A549 (cell line): ENCODE measurements around the gene BCL2A1. TPM values are rescaled to one million over a fixed set of nuclear protein-coding genes. Genes with fewer than 3 reads are reported as not detected.
A peak's percentile ranks its signal among the peaks of the same experiment; 100 is the strongest.

ENCODE experiments used
- ATAC-seq, 2 experiments: fragments of 200-7000 bp in 1 of 2; fragments of >200 bp in 1 of 2; cut with Nextera tagmentation in 1 of 2; cut with Tn5 transposase in 1 of 2; 3 replicates each; pipeline versions ENCODE4 v1.8.0 to v1.9.1; 2018 to 2020; ENCODE audit warnings: mild to moderate bottlenecking in 1 of 2, moderate library complexity in 1 of 2
- CTCF ChIA-PET: fragments of 300-600 bp; sonication (Branson Sonifier 250); formaldehyde crosslinking; extraction: SDS; loops from one replicate; lab custom pipeline; 2021; ENCODE audit warnings: antibody characterized with exemption, inconsistent platforms; lab: Yijun Ruan, JAX
- POLR2A ChIA-PET: fragments of 350-600 bp; formaldehyde crosslinking; extraction: SDS; loops from one replicate; lab custom pipeline; 2021; ENCODE audit warnings: antibody characterized with exemption, inconsistent platforms; lab: Yijun Ruan, JAX
- DNase-seq, 2 experiments: peaks; one replicate each; pipeline versions ENCODE4 v3.0.0 to v3.0.0-alpha.2; 2011 to 2016; ENCODE audit warnings: low read depth in 1 of 2, low spot score in 1 of 2
- FAIRE-seq: peaks from 2 replicates; lab custom pipeline; 2011; peaks lifted over from hg19 to GRCh38; lab: Jason Lieb, UNC
- H3K27ac ChIP-seq, 2 experiments: fragments of >200 bp; sonication (Bioruptor Twin); formaldehyde crosslinking; 3 replicates each; pipeline ENCODE4 v1.5.1; 2016 to 2017
- H3K4me1 ChIP-seq: fragments of >200 bp; sonication (Bioruptor Twin); formaldehyde crosslinking; 3 replicates; pipeline ENCODE4 v1.6.1; 2016
- H3K4me2 ChIP-seq: fragments of >200 bp; sonication (Bioruptor Twin); formaldehyde crosslinking; 3 replicates; pipeline ENCODE4 v1.6.1; 2016
- H3K4me3 ChIP-seq: fragments of >200 bp; sonication (Bioruptor Twin); formaldehyde crosslinking; 3 replicates; pipeline ENCODE4 v1.5.1; 2016
- H3K9me3 ChIP-seq: fragments of >200 bp; sonication (Bioruptor Twin); formaldehyde crosslinking; 3 replicates; pipeline ENCODE4 v1.6.1; 2016
- BCL3 ChIP-seq: fragments of >200 bp; sonication (Bioruptor Twin); formaldehyde crosslinking; IDR thresholded peaks from 3 replicates; pipeline ENCODE4 v1.6.1; 2016
- BHLHE40 ChIP-seq: IDR thresholded peaks from 2 replicates; pipeline ENCODE4 v1.6.1; 2012; ENCODE audit warnings: low read depth, low read length, inconsistent platforms
- CEBPB ChIP-seq, 2 experiments: fragments of >200 bp in 1 of 2; sonication (Bioruptor Twin) in 1 of 2; formaldehyde crosslinking in 1 of 2; IDR thresholded peaks; 2 replicates each; pipeline ENCODE4 v1.6.1; 2012 to 2016
- CHD4 ChIP-seq: fragments of 200-600 bp; sonication (generic); IDR thresholded peaks from 2 replicates; pipeline ENCODE4 v1.6.1; 2016; ENCODE audit warnings: antibody characterized with exemption, mild to moderate bottlenecking, borderline replicate concordance
- EHMT2 ChIP-seq: fragments of 200-600 bp; sonication (generic); IDR thresholded peaks from 2 replicates; pipeline ENCODE4 v1.6.1; 2016; ENCODE audit warnings: antibody characterized with exemption, low read depth, mild to moderate bottlenecking, moderate library complexity
- EP300 ChIP-seq, 2 experiments: fragments of >200 bp; sonication (Bioruptor Twin); formaldehyde crosslinking; IDR thresholded peaks; 2 replicates in 1 of 2; 3 replicates in 1 of 2; pipeline ENCODE4 v1.6.1; 2016 to 2017
- ESRRA ChIP-seq: fragments of 150-350 bp; IDR thresholded peaks from 2 replicates; pipeline ENCODE4 v1.6.1; 2014; ENCODE audit warnings: mild to moderate bottlenecking, low read length, borderline replicate concordance
- GATA3 ChIP-seq: IDR thresholded peaks from 2 replicates; pipeline ENCODE4 v1.6.1; 2012; ENCODE audit warnings: borderline replicate concordance
- HEYL ChIP-seq: fragments of 250-450 bp; sonication (Bioruptor Pico); IDR thresholded peaks from 2 replicates; pipeline ENCODE4 v1.8.0; 2021; ENCODE audit warnings: mild to moderate bottlenecking, moderate library complexity
- HOXA7 ChIP-seq: fragments of 250-450 bp; sonication (Bioruptor Pico); IDR thresholded peaks from 2 replicates; pipeline ENCODE4 v1.5.0; 2020; ENCODE audit warnings: mild to moderate bottlenecking, moderate library complexity
- JUNB ChIP-seq: fragments of >200 bp; sonication (Bioruptor Twin); formaldehyde crosslinking; IDR thresholded peaks from 2 replicates; pipeline ENCODE4 v1.6.1; 2016
- KDM5A ChIP-seq: fragments of 200-600 bp; sonication (generic); IDR thresholded peaks from 2 replicates; pipeline ENCODE4 v1.6.1; 2016; ENCODE audit warnings: antibody characterized with exemption, mild to moderate bottlenecking
- MAFK ChIP-seq: fragments of 450-650 bp; IDR thresholded peaks from 2 replicates; pipeline ENCODE4 v1.6.1; 2014; ENCODE audit not compliant: partially characterized antibody
- MAZ ChIP-seq: fragments of 150-350 bp; IDR thresholded peaks from 2 replicates; pipeline ENCODE4 v1.6.1; 2014; ENCODE audit warnings: antibody characterized with exemption, low read depth, low read length, borderline replicate concordance
- NFE2L2 ChIP-seq: fragments of 150-350 bp; conservative IDR thresholded peaks from 2 replicates; pipeline ENCODE4 v1.6.1; 2014; ENCODE audit warnings: low read length
- NPAS2 ChIP-seq: fragments of 250-450 bp; sonication (Bioruptor Pico); IDR thresholded peaks from 2 replicates; pipeline ENCODE4 v1.8.0; 2022; ENCODE audit warnings: mild to moderate bottlenecking, moderate library complexity, borderline replicate concordance
- NR3C1 ChIP-seq: fragments of >200 bp; sonication (Bioruptor Twin); formaldehyde crosslinking; IDR thresholded peaks from 3 replicates; pipeline ENCODE4 v1.6.1; 2017
- RARB ChIP-seq: fragments of 250-450 bp; sonication (Bioruptor Pico); IDR thresholded peaks from 2 replicates; pipeline ENCODE4 v1.8.0; 2021; ENCODE audit warnings: mild to moderate bottlenecking, moderate library complexity
- RFX5 ChIP-seq: fragments of 450-650 bp; IDR thresholded peaks from 2 replicates; pipeline ENCODE4 v1.7.1; 2014; ENCODE audit warnings: antibody characterized with exemption, mild to moderate bottlenecking, moderate library complexity
- RNF2 ChIP-seq: fragments of 200-600 bp; sonication (generic); IDR thresholded peaks from 2 replicates; pipeline ENCODE4 v1.6.1; 2016; ENCODE audit warnings: low read depth, mild to moderate bottlenecking, antibody characterized with exemption, moderate library complexity, borderline replicate concordance
- SREBF2 ChIP-seq: fragments of 450-650 bp; IDR thresholded peaks from 2 replicates; pipeline ENCODE4 v1.6.1; 2014; ENCODE audit warnings: mild to moderate bottlenecking, moderate library complexity
- TFCP2L1 ChIP-seq: fragments of 250-450 bp; sonication (Bioruptor Pico); IDR thresholded peaks from 2 replicates; pipeline ENCODE4 v1.5.0; 2021; ENCODE audit warnings: mild to moderate bottlenecking
- ZFP36 ChIP-seq: fragments of 450-650 bp; IDR thresholded peaks from 2 replicates; pipeline ENCODE4 v1.6.1; 2014; ENCODE audit warnings: borderline replicate concordance; ENCODE audit not compliant: partially characterized antibody
- WGBS: methylation state at CpG from one replicate; pipeline ENCODE4 v1.1.6; 2017; ENCODE audit errors: missing lambda C conversion rate; 5-methylcytosine and 5-hydroxymethylcytosine counted together
- polyA plus RNA-seq, 4 experiments: library from polyadenylated mRNA; depleted of rRNA in 3 of 4; stranded (reverse); fragments of >200 nt; fragmentation: RNase III in 1 of 4; extraction: RNeasy Plus Mini Kit Qiagen cat#74134 plus additional on column Dnase treatment in 1 of 4; gene quantifications; 2 replicates in 3 of 4; 3 replicates in 1 of 4; pipeline ENCODE4 v1.2.3, GENCODE V29; 2011 to 2017
- TF ChIP-seq, protein P1 (sequence below): IDR thresholded peaks from 2 replicates; pipeline ENCODE4 v1.6.1; 2012
- TF ChIP-seq, protein P2 (sequence below): fragments of 250-450 bp; sonication (Bioruptor Pico); IDR thresholded peaks from 2 replicates; pipeline ENCODE4 v1.5.0; 2020; ENCODE audit warnings: low read depth, mild to moderate bottlenecking, moderate library complexity

BCL2A1 gene
- polyA plus RNA-seq, 2 of the 4 experiments (the other 2 are of a cell fraction) = 14.0 to 20.1 TPM

DNA sequence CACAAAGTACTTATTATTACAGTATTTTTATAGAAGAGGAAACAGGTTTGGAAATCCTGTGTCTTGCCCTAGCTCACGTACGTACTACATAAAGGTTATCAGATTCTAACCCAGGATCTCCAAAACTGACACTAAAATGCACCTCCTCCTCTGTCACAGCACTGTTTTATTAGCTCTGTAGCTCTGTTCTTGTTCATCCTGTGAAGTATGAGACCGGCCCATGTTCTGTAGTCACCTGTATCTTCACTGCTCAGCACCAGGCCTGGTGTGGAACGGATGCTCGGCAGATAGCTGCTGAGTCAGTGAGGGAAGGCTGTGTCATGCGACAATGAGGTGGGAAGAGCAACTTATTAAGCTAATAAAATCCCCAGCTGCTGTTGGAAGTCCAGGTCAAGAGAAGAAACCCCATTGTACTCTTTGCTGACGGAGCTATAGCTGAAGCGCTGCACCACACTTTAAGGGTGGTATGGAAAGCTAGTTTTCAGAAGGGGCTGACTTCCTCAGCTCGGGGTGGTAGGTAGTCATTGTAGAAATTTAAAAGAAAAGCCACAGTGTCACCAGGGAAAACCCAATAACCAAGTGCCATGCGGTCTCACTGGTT, 22.8 kb downstream of the BCL2A1 start:
- peak; percentile 63 for TF ChIP-seq MAFK
- TF ChIP-seq HOXA7 (CRISPR knock-in tag) = no peak
- TF ChIP-seq, protein P1, sequence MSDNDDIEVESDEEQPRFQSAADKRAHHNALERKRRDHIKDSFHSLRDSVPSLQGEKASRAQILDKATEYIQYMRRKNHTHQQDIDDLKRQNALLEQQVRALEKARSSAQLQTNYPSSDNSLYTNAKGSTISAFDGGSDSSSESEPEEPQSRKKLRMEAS = no peak
- TF ChIP-seq JUNB = no peak
- ChIA-PET POLR2A (interaction anchor here (1.7 kb wide), 1 partner anchor 25 kb away, joined by 11 read pairs; no protein-coding TSS in a partner anchor), CTCF (interaction anchor here (1.2 to 2.4 kb wide), 4 partner anchors 8 to 45 kb away, joined by 4 to 7 read pairs (median 5); no protein-coding TSS in a partner anchor)
- H3K4me3 ChIP-seq = no peak overlapping the region
- 75% methylated on average over 10 of the region's 10 CpGs for WGBS
- DNase-seq (peak in 1 of 2 experiments; percentile 52), ATAC-seq (peak; percentile 52 to 54; a peak in 4 of 6 replicates), FAIRE-seq (no peak)
- H3K4me1 ChIP-seq = peaks cover 27% of the 10 kb centered on the region
- H3K4me2 ChIP-seq = peak overlapping the region; percentile 30; the same call in 2 of the 3 replicates
- peak overlapping the region; percentile 20 to 47; a peak in 4 of 6 replicates for H3K27ac ChIP-seq
- H3K9me3 ChIP-seq = no peaks in the 10 kb centered on the region

DNA sequence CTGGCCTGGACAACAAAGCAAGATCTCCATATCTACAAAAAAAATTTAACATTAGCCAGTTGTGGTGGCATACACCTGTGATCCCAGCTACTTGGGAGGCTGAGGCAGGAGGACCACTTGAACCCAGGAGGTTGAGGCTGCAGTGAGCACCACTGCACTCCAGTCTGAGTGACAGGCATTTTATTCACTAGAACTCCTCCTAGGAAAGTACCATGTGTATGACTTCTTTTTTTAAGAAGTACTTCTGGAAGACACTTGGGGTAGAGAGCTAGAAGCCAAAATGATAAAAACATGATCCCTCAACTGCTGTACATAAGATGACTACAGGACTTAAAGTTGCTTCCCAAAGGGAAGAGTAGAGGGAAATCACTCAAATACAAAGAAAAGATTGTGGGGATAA, 24.0 kb downstream of the BCL2A1 start:
- no peak for FAIRE-seq
- POLR2A ChIA-PET = interaction anchor here (0.6 to 2.0 kb wide), 2 partner anchors 23 to 1074 kb away, joined by 5 to 7 read pairs; partner anchors contain the start of gene MORF4L1

DNA sequence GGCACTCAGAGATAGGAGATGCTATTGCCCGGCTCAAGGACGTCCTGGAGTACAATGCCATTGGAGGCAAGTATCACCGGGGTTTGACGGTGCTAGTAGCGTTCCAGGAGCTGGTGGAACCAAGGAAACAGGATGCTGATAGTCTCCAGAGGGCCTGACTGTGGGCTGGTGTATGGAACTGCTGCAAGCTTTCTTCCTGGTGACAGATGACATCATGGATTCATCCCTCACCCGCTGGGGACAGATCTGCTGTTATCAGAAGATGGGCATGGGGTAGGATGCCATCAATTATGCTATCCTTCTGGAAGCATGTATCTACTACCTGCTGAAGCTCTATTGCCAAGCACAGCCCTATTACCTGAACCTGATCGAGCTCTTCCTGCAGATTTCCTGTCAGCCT, 26.4 kb downstream of the BCL2A1 start:
- ChIA-PET POLR2A (interaction anchor here (1.0 kb wide), 1 partner anchor 21 kb away, joined by 7 read pairs; no protein-coding TSS in a partner anchor), CTCF (interaction anchor here (0.7 to 1.4 kb wide), 4 partner anchors 14 to 49 kb away, joined by 3 to 4 read pairs (median 4); partner anchors contain the start of gene BCL2A1)
- no peak for TF ChIP-seq CHD4
- TF ChIP-seq EHMT2 = no peak
- no peak for TF ChIP-seq HOXA7 (CRISPR knock-in tag)
- TF ChIP-seq ESRRA = no peak
- TF ChIP-seq NR3C1 = no peak
- TF ChIP-seq KDM5A = no peak
- TF ChIP-seq NPAS2 (CRISPR knock-in tag) = no peak
- TF ChIP-seq CEBPB (IDR thresholded peaks at IDR 0.05) = no peak
- TF ChIP-seq RFX5 = peak; percentile 94
- WGBS = 91% methylated on average over 7 of the region's 7 CpGs
- H3K4me2 ChIP-seq = peak overlapping the region; percentile 69; the same call in 1 of the 3 replicates
- DNase-seq (no peak), ATAC-seq (peak; percentile 10 to 37; a peak in 1 of 6 replicates), FAIRE-seq (no peak)
- H3K9me3 ChIP-seq = no peaks in the 10 kb centered on the region
- peak overlapping the region; percentile 57 to 65; a peak in 5 of 6 replicates for H3K27ac ChIP-seq
- H3K4me3 ChIP-seq = no peak overlapping the region
- peaks cover 42% of the 10 kb centered on the region for H3K4me1 ChIP-seq

More for the DNA sequence above, 24.0 kb downstream of the BCL2A1 start:
- H3K4me2 ChIP-seq = no peak overlapping the region
- no peak for ATAC-seq
- no peaks in the 10 kb centered on the region for H3K9me3 ChIP-seq
- peaks cover 39% of the 10 kb centered on the region for H3K4me1 ChIP-seq
- H3K4me3 ChIP-seq = no peak overlapping the region
- H3K27ac ChIP-seq = peak overlapping the region in 1 of 2 experiments; percentile 24; a peak in 1 of 6 replicates
- no peak for DNase-seq
- CTCF ChIA-PET = interaction anchor here (1.4 to 2.4 kb wide), 2 partner anchors 13 to 46 kb away, joined by 5 read pairs; no protein-coding TSS in a partner anchor
- TF ChIP-seq HEYL (CRISPR knock-in tag) (no peak), EP300 (IDR thresholded peaks at IDR 0.05) (no peak), RARB (CRISPR knock-in tag) (no peak), KDM5A (no peak), NPAS2 (CRISPR knock-in tag) (no peak), MAFK (no peak), CHD4 (no peak), BHLHE40 (no peak), MAZ (no peak), ESRRA (no peak), GATA3 (no peak), ZFP36 (no peak), NFE2L2 (no peak), JUNB (no peak), SREBF2 (no peak), HOXA7 (CRISPR knock-in tag) (no peak), TFCP2L1 (CRISPR knock-in tag) (no peak), RNF2 (no peak), BCL3 (no peak)
- TF ChIP-seq, protein P2, sequence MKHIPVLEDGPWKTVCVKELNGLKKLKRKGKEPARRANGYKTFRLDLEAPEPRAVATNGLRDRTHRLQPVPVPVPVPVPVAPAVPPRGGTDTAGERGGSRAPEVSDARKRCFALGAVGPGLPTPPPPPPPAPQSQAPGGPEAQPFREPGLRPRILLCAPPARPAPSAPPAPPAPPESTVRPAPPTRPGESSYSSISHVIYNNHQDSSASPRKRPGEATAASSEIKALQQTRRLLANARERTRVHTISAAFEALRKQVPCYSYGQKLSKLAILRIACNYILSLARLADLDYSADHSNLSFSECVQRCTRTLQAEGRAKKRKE (CRISPR knock-in tag) = no peak
- TF ChIP-seq, all 56 proteins: peak for 0
